ENCODE measurements around the gene COX19.
"Not testable (repeated sequence)": the region's sequence is repeated elsewhere in the genome, so short reads cannot be mapped to it uniquely, and the experiment has no call there.

DNA sequence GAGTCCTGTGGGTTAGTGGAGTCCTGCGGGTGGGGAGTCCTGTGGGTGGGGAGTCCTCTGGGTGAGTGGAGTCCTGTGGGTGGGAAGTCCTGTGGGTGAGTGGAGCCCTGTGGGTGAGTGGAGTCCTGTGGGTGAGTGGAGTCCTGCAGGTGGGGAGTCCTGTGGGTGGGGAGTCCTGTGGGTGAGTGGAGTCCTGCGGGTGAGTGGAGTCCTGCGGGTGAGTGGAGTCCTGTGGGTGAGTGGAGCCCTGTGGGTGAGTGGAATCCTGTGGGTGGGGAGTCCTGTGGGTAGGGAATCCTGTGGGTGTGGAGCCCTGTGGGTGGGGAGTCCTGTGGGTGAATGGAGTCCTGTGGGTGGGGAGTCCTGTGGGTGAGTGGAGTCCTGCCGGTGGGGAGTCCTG is 26.7 kb upstream of the COX19 start:
- TF ChIP-seq POLR2A (IDR thresholded peaks at IDR 0.05; ENCODE audit: low read depth); EP300 (IDR thresholded peaks at IDR 0.05); POLR2AphosphoS5 (IDR thresholded peaks at IDR 0.05): not testable (repeated sequence)
- TF ChIP-seq, protein P1, sequence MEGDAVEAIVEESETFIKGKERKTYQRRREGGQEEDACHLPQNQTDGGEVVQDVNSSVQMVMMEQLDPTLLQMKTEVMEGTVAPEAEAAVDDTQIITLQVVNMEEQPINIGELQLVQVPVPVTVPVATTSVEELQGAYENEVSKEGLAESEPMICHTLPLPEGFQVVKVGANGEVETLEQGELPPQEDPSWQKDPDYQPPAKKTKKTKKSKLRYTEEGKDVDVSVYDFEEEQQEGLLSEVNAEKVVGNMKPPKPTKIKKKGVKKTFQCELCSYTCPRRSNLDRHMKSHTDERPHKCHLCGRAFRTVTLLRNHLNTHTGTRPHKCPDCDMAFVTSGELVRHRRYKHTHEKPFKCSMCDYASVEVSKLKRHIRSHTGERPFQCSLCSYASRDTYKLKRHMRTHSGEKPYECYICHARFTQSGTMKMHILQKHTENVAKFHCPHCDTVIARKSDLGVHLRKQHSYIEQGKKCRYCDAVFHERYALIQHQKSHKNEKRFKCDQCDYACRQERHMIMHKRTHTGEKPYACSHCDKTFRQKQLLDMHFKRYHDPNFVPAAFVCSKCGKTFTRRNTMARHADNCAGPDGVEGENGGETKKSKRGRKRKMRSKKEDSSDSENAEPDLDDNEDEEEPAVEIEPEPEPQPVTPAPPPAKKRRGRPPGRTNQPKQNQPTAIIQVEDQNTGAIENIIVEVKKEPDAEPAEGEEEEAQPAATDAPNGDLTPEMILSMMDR (IDR thresholded peaks at IDR 0.05) = not testable (repeated sequence)
